NCI-H128 (cell line): ENCODE data around the gene CRELD2.

Experiments
- DNase-seq: peaks from one replicate; lab custom pipeline; 2025; ENCODE audit not compliant: unreplicated experiment; lab: John Stamatoyannopoulos, UW

Gene CRELD2

GRCh38 chr22:49929994-49930575, 11.7 kb downstream of the CRELD2 start:
- no peak for DNase-seq

- peak; percentile 50 for DNase-seq
Measured at GRCh38 chr22:49930596-49931412, 12.4 kb downstream of the CRELD2 start.

- DNase-seq = no peak
Measured at GRCh38 chr22:49933236-49934159, 15.1 kb downstream of the CRELD2 start.

- no peak for DNase-seq
Measured at GRCh38 chr22:49934160-49934890, 15.9 kb downstream of the CRELD2 start.

GRCh38 chr22:49934891-49935557, 16.6 kb downstream of the CRELD2 start:
- no peak for DNase-seq

GRCh38 chr22:49935561-49935960, 17.1 kb downstream of the CRELD2 start:
- no peak for DNase-seq

GRCh38 chr22:49936018-49936972, 17.9 kb downstream of the CRELD2 start:
- DNase-seq = peak; percentile 23

- DNase-seq = no peak
Measured at GRCh38 chr22:49936973-49937757, 18.7 kb downstream of the CRELD2 start.

- DNase-seq = no peak
Measured at GRCh38 chr22:49937758-49938564, 19.5 kb downstream of the CRELD2 start.

- no peak for DNase-seq
Measured at GRCh38 chr22:49938565-49939136, 20.2 kb downstream of the CRELD2 start.

- no peak for DNase-seq
Measured at GRCh38 chr22:49941507-49942316, 23.3 kb downstream of the CRELD2 start.

GRCh38 chr22:49942565-49943404, 24.4 kb downstream of the CRELD2 start:
- DNase-seq = no peak

GRCh38 chr22:49943405-49943765, 25.0 kb downstream of the CRELD2 start:
- DNase-seq = no peak

- DNase-seq = no peak
Measured at GRCh38 chr22:49943771-49944398, 25.5 kb downstream of the CRELD2 start.

GRCh38 chr22:49944399-49944891, 26.0 kb downstream of the CRELD2 start:
- no peak for DNase-seq
